SU-DHL-6 (cell line): Measurements from ENCODE around the gene SCO2.

ENCODE experiments used
- H2AFZ ChIP-seq: fragments of 200-600 bp; sonication (generic); 2 replicates; pipeline ENCODE4 v1.6.1; 2014; ENCODE audit warnings: low read depth, mild to moderate bottlenecking, moderate library complexity, mixed read lengths, antibody characterized with exemption, low read length; ENCODE audit not compliant: severe bottlenecking
- H3F3A ChIP-seq: fragments of 200-600 bp; shearing (Covaris generic); 2 replicates; pipeline ENCODE4 v1.6.0; 2016; ENCODE audit warnings: antibody characterized with exemption, mild to moderate bottlenecking; ENCODE audit not compliant: insufficient read depth
- H3K27ac ChIP-seq: fragments of 200-600 bp; sonication (generic); 2 replicates; pipeline ENCODE4 v1.5.1; 2016; ENCODE audit warnings: low read depth, mild to moderate bottlenecking, low read length, moderate library complexity, mixed read lengths
- H3K27me3 ChIP-seq: fragments of 200-600 bp; sonication (generic), shearing (Covaris generic); 2 replicates; pipeline ENCODE4 v1.6.0; 2014; ENCODE audit warnings: mild to moderate bottlenecking, low read length
- H3K36me3 ChIP-seq: fragments of 200-600 bp; sonication (generic); 2 replicates; pipeline ENCODE4 v1.6.1; 2014; ENCODE audit warnings: mild to moderate bottlenecking, low read length, mixed read lengths
- H3K4me2 ChIP-seq: fragments of 300-600, 200-600 bp; shearing (Covaris generic), sonication (generic); 2 replicates; pipeline ENCODE4 v1.6.0; 2014; ENCODE audit warnings: low read length, low read depth, mild to moderate bottlenecking; ENCODE audit not compliant: poor library complexity, severe bottlenecking
- H3K4me3 ChIP-seq: fragments of 200-600 bp; sonication (generic); 2 replicates; pipeline ENCODE4 v1.5.1; 2014; ENCODE audit warnings: antibody characterized with exemption, low read length, mild to moderate bottlenecking, mixed read lengths; ENCODE audit not compliant: insufficient read depth, poor library complexity, severe bottlenecking
- H3K79me2 ChIP-seq: fragments of 200-600 bp; sonication (generic); 2 replicates; pipeline ENCODE4 v1.6.1; 2014; ENCODE audit warnings: mild to moderate bottlenecking, low read length, moderate library complexity; ENCODE audit not compliant: insufficient read depth
- H3K9ac ChIP-seq: fragments of 200-600 bp; sonication (generic); 2 replicates; pipeline ENCODE4 v1.7.0; 2014; ENCODE audit warnings: mild to moderate bottlenecking, low read length
- H3K9me2 ChIP-seq: fragments of 200-600 bp; sonication (generic); replicated peaks from 2 replicates; pipeline ENCODE4 v1.6.1; 2014; ENCODE audit warnings: low read length; ENCODE audit not compliant: insufficient read depth
- H3K9me3 ChIP-seq: fragments of 200-600 bp; sonication (generic); 2 replicates; pipeline ENCODE4 v1.6.1; 2014; ENCODE audit warnings: low read length, mixed read lengths; ENCODE audit not compliant: insufficient read depth
- H4K20me1 ChIP-seq: fragments of 200-600 bp; sonication (generic); 2 replicates; pipeline ENCODE4 v1.6.1; 2014; ENCODE audit warnings: low read depth, mild to moderate bottlenecking, antibody characterized with exemption, low read length, moderate library complexity, mixed read lengths
- EZH2phosphoT487 ChIP-seq: fragments of 200-600 bp; sonication (generic), shearing (Covaris generic); conservative IDR thresholded peaks from 2 replicates; pipeline ENCODE4 v1.6.1; 2018; ENCODE audit warnings: mild to moderate bottlenecking, antibody characterized with exemption, low read length, moderate library complexity, mixed read lengths
- TF ChIP-seq, protein P1 (sequence below): fragments of 200-600 bp; sonication (generic); IDR thresholded peaks from one replicate; pipeline ENCODE4 v1.5.1; 2017; ENCODE audit warnings: antibody characterized with exemption, mild to moderate bottlenecking, low read length, moderate library complexity; ENCODE audit not compliant: insufficient read depth, poor library complexity, severe bottlenecking

Gene SCO2, protein sequence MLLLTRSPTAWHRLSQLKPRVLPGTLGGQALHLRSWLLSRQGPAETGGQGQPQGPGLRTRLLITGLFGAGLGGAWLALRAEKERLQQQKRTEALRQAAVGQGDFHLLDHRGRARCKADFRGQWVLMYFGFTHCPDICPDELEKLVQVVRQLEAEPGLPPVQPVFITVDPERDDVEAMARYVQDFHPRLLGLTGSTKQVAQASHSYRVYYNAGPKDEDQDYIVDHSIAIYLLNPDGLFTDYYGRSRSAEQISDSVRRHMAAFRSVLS

DNA sequence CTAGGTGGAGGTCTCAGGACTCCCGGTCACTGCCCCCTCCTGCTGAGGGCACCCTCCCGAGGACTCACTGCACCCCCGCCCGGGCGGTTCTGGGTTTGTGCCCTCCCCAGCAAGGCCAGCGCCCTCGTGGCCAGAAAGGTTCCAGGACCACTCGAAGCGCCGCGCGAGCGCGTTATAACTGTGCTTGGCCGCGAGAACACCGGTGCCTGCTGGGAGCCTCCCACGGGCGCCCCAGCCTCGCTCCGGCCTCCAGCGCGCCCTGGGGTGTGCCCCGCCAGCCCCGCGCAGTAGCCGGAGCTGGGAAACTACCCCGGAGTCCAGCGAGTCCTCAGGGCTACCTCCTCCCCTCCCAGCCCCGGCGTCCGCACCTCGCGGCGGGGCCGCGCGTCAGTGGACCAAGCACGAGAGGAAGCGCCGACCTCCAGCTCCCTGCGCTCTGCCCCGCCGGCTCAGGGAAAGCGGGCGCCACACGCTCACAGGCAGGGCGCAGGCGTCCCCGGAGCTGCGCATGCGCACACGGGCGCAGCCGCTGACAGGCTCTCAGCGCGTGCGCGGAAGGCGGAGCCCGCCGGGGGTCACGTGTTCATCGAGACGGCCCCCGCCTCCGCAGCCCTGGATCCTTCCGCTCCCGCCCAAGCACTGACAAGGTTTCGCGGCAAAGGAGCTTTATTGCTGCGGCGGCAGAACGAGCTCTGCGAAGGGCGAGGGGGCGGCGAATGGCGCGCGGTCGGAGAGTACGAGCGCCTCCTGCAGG, at the start of gene SCO2:
Gene SCO2 (minus strand): TSS at position 495 of the 754 bp plus-strand sequence. CDS start 1,187 bp downstream, outside the sequence.
- H3K4me3 ChIP-seq, result peak within 1 kb of the TSS; percentile 64
- no peaks in the 10 kb centered on the region for H3K9me3 ChIP-seq
- no peaks in the 10 kb centered on the region for H3K27me3 ChIP-seq
- H3K36me3 ChIP-seq, result no peaks in the 10 kb centered on the region
- peak within 1 kb of the TSS; percentile 71 for H3K4me2 ChIP-seq
- H3K79me2 ChIP-seq, result peaks cover 10% of the 10 kb centered on the region; the same call in 1 of the 2 replicates
- H3F3A ChIP-seq, result peaks cover 12% of the 10 kb centered on the region; the same call in 1 of the 2 replicates
- H3K9ac ChIP-seq, result peak within 1 kb of the TSS; percentile 88
- TF ChIP-seq, protein P1, sequence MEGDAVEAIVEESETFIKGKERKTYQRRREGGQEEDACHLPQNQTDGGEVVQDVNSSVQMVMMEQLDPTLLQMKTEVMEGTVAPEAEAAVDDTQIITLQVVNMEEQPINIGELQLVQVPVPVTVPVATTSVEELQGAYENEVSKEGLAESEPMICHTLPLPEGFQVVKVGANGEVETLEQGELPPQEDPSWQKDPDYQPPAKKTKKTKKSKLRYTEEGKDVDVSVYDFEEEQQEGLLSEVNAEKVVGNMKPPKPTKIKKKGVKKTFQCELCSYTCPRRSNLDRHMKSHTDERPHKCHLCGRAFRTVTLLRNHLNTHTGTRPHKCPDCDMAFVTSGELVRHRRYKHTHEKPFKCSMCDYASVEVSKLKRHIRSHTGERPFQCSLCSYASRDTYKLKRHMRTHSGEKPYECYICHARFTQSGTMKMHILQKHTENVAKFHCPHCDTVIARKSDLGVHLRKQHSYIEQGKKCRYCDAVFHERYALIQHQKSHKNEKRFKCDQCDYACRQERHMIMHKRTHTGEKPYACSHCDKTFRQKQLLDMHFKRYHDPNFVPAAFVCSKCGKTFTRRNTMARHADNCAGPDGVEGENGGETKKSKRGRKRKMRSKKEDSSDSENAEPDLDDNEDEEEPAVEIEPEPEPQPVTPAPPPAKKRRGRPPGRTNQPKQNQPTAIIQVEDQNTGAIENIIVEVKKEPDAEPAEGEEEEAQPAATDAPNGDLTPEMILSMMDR, result no peak
- TF ChIP-seq EZH2phosphoT487, result no peak
- no peaks in the 10 kb centered on the region for H4K20me1 ChIP-seq
- peak within 1 kb of the TSS; percentile 87 for H3K27ac ChIP-seq
- no peaks in the 10 kb centered on the region for H3K9me2 ChIP-seq
- H2AFZ ChIP-seq, result peak within 1 kb of the TSS; percentile 62

DNA sequence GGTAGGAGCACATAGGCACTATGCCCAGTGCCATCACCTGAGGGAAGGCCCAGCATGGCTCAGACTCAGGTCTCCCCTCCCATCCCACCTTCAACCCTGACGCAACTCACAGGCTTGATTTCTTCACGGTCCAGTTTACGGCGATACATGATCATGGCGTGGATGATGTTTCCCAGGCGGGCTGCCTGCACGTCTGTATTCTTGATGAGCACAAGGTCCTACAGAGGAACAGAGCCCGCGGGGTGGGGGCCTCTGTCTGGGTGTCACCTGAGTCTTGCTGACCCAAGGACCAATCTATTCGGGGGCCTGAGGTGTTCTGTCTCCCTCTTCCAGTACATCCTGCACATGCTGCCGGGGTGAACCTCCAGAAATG, 49.0 kb upstream of the SCO2 start:
- Histone ChIP-seq H3K9ac (no peak overlapping the region), H3K4me2 (no peak overlapping the region), H3K9me2 (no peaks in the 10 kb centered on the region), H3K27ac (no peak overlapping the region), H3K27me3 (no peaks in the 10 kb centered on the region), H3K9me3 (no peaks in the 10 kb centered on the region), H3F3A (no peaks in the 10 kb centered on the region), H4K20me1 (no peaks in the 10 kb centered on the region; the same call in 1 of the 2 replicates), H3K36me3 (no peaks in the 10 kb centered on the region), H3K79me2 (no peaks in the 10 kb centered on the region), H3K4me3 (no peak overlapping the region), H2AFZ (no peak overlapping the region)
- TF ChIP-seq, protein P1, result no peak
- TF ChIP-seq EZH2phosphoT487, result no peak

DNA sequence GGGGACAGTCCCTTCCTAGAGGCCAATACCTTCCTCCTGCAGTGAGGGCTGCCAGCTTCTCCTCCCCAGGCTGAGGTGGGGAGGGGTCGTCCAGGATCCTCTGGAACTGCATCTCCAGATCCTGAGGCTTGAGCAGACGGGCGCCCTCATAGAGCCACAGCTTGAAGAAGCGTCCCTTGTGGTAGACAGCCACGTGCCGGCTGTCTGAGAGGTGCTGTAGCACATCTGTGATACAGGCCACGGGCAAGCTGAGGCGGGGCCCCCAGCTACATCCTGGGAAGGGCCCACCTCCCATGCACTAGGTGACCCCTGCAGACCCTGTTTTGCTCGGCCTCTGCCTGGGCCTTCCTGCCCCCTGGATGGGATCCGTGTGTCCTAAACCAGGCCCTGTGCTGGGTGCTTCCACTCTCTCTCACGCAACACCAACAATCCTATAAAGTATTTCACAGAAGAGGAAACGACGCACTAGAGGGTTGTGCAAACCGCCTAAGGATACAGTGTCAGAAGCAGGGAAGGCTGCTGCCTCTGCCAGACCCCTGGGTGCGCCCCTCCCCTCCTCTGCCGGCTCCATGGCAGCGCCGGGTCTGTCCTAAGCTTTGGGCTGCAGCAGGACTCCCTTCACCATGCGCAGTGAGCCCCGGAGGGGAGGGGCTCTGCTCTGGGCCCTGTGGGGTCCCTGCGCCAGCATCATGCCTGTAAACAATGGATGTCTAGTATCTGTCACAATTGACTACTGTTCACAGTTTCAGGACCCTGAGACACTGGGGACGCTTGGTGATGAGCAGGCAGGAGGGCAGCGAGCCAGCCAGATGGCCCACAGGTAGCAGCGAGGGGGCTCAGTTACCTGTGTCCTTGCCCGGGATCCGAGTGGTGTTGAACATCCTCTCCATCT, 48.3 kb upstream of the SCO2 start:
- no peaks in the 10 kb centered on the region for H3K27me3 ChIP-seq
- no peaks in the 10 kb centered on the region; the same call in 1 of the 2 replicates for H4K20me1 ChIP-seq
- no peaks in the 10 kb centered on the region for H3K9me2 ChIP-seq
- H3K79me2 ChIP-seq, result no peaks in the 10 kb centered on the region
- H3K4me3 ChIP-seq, result no peak overlapping the region
- no peak overlapping the region for H3K27ac ChIP-seq
- H3K36me3 ChIP-seq, result 0 out of 2 replicates have a peak, but pooled peaks cover 4% of the 10 kb centered on the region
- H3K9me3 ChIP-seq, result no peaks in the 10 kb centered on the region
- TF ChIP-seq EZH2phosphoT487, result no peak
- TF ChIP-seq, protein P1, result no peak
- H3K9ac ChIP-seq, result no peak overlapping the region
- H2AFZ ChIP-seq, result no peak overlapping the region
- no peaks in the 10 kb centered on the region for H3F3A ChIP-seq
- no peak overlapping the region for H3K4me2 ChIP-seq
